ENCODE results near the gene HMSD. TPM values are rescaled to one million over a fixed set of nuclear protein-coding genes. Genes with fewer than 3 reads are reported as not detected.
"Not testable (repeated sequence)": the region's sequence is repeated elsewhere in the genome, so short reads cannot be mapped to it uniquely, and the experiment has no call there.

HMSD gene
- not detected for total RNA-seq
- long read RNA-seq: 0 reads

- DNase-seq (ENCODE audit: low spot score): no peak
Observed at GRCh38 chr18:63949068-63949737, at the start of gene HMSD. HMSD (plus strand) TSS chr18:63949301; CDS start chr18:63953456, 4,155 bp downstream.

GRCh38 chr18:63903851-63904570, 45.1 kb upstream of the HMSD start:
- DNase-seq (ENCODE audit: low spot score): no peak

- no peak for DNase-seq (ENCODE audit: low spot score)
Observed at GRCh38 chr18:63904694-63905093, 44.4 kb upstream of the HMSD start.

GRCh38 chr18:63905361-63905760, 43.7 kb upstream of the HMSD start:
- no peak for DNase-seq (ENCODE audit: low spot score)

- no peak for DNase-seq (ENCODE audit: low spot score)
Observed at GRCh38 chr18:63906056-63906455, 43.0 kb upstream of the HMSD start.

- DNase-seq (ENCODE audit: low spot score): no peak
Observed at GRCh38 chr18:63907664-63908063, 41.4 kb upstream of the HMSD start, which contains the start of gene SERPINB10. SERPINB10 (plus strand) TSS chr18:63907958; CDS start chr18:63915511, 7,553 bp downstream.

- DNase-seq (ENCODE audit: low spot score): no peak
Observed at GRCh38 chr18:63908858-63909257, 40.2 kb upstream of the HMSD start.

GRCh38 chr18:63909870-63910269, 39.2 kb upstream of the HMSD start:
- no peak for DNase-seq (ENCODE audit: low spot score)

- DNase-seq (ENCODE audit: low spot score): no peak
Observed at GRCh38 chr18:63917817-63918216, 31.3 kb upstream of the HMSD start.

- DNase-seq (ENCODE audit: low spot score): no peak
Observed at GRCh38 chr18:63922049-63922448, 27.1 kb upstream of the HMSD start.

- DNase-seq (ENCODE audit: low spot score): no peak
Observed at GRCh38 chr18:63924551-63924950, 24.6 kb upstream of the HMSD start.

- no peak for DNase-seq (ENCODE audit: low spot score)
Observed at GRCh38 chr18:63928331-63928730, 20.8 kb upstream of the HMSD start.

GRCh38 chr18:63929369-63929768, 19.7 kb upstream of the HMSD start:
- DNase-seq (ENCODE audit: low spot score): not testable (repeated sequence)

- DNase-seq (ENCODE audit: low spot score): no peak
Observed at GRCh38 chr18:63930773-63931354, 18.2 kb upstream of the HMSD start.

GRCh38 chr18:63936156-63936931, 12.8 kb upstream of the HMSD start:
- peak; percentile 92 for DNase-seq (ENCODE audit: low spot score)

- DNase-seq (ENCODE audit: low spot score): no peak
Observed at GRCh38 chr18:63936932-63937393, 12.1 kb upstream of the HMSD start.

- DNase-seq (ENCODE audit: low spot score): no peak
Observed at GRCh38 chr18:63940008-63940407, 9.1 kb upstream of the HMSD start.

- not testable (repeated sequence) for DNase-seq (ENCODE audit: low spot score)
Observed at GRCh38 chr18:63940543-63941050, 8.5 kb upstream of the HMSD start.

GRCh38 chr18:63947051-63947790, 1.9 kb upstream of the HMSD start:
- no peak for DNase-seq (ENCODE audit: low spot score)

- no peak for DNase-seq (ENCODE audit: low spot score)
Observed at GRCh38 chr18:63951302-63951705, 2.2 kb downstream of the HMSD start.
